Stromal cell of bone marrow (primary cell): Measurements from ENCODE around the gene LYRM2.
A peak's percentile ranks its signal among the peaks of the same experiment; 100 is the strongest.

Source experiments
- DNase-seq: peaks from one replicate; pipeline ENCODE4 v3.0.0-alpha.2; 2012; ENCODE audit warnings: low read depth

LYRM2 gene, protein sequence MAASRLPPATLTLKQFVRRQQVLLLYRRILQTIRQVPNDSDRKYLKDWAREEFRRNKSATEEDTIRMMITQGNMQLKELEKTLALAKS

DNA sequence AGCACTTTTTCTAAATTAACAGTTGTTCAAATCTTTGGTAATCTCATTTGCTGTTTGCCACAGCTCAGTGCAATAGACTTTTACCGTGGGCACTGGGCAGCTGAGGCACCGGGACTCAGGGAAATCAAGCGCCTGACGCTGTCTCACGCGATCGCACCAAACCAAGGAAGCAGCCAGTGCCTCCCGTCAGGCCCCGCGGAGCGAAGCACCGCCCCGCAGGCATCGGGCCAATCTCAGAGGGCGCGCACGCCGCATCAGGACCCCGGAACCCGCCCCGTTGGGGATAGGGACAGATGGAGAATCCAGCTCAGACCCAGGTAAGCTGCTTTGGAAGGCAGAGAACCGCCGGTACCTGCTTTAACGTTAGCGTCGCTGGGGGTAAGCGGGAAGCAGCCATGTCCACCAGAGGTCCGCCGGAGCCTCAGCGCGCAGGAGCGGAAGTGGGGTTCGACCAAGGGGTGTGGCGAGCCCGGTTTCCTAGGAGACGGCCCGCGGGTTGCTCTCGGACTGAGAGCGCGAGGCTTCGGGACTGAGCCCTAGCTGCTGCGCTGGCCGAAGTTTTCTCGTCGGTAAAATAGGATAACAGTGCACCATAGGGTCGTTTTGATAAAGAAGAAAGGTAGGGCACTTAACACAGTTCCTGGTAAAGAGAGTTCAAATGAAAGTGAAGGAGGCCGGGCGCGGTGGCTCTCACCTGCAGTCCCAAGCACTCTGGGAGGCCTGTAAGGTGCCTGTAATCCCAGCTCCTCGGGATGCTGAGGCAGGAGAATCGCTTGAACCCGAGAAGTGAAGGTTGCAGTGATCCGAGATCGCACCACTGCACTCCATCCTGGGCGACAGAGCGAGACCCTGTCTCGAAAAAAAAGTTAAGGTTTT, at the start of gene LYRM2:
Gene LYRM2, minus strand, starts transcription at position 428 of the 876 bp plus-strand sequence. Its CDS starts 31 bp downstream, at position 397.
- DNase-seq, result peak; percentile 91

DNA sequence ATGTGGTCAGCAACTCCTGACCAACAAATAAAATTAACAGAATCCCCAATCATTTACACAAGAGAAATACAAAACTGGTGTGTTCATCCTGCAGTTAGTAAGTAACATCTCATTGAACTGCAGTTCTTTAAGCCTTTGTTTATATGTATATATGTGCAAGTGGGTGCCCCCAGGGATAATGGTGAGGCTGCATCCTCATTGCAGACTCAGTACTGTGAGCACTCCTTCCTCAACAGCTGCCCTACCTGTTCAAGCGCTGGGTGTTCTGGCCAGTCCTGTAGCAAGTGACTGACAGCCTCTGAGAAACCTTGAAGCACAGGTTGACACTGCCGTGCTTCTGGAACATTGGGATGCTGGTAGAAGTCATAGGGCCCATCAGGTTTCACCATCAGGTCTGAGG, 49.8 kb upstream of the LYRM2 start:
- DNase-seq, result no peak

DNA sequence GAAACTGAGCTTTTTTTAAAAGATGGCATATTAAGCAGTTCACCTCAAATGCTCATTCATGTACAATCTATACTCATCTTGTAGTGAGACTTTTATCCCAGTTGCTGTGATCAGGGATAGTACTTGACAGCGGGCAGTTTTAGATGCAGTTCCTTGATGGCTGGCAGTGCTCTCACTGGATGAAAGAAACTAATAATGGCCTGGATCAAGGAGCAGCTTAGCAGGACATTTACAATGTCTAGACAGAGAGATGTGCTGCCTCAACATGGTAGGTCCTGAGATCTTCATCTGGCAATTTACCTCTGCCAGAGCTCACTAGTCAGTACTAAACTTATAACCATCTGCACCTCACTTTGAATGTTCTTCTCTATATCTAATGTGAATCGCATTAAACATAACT, 46.8 kb upstream of the LYRM2 start:
- no peak for DNase-seq

DNA sequence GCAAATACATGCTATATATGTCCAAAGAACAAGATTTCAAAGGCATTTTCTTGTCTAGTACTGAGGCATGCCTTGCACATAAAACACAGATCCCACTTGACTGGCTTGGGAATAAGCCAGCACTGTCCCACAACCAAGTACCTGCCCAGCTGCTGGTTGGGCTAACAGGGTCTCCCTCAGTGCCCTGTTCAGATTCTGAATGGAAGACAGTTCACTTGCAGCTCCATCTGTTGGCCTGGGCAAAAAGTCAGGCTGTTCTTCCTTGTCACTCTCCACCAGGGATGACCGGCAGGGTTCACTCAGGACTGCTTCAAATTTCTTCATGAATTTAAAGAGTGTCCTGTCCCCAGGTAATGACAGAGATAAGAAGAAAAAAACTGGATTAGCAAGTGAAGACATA, 44.4 kb upstream of the LYRM2 start:
- DNase-seq, result no peak

DNA sequence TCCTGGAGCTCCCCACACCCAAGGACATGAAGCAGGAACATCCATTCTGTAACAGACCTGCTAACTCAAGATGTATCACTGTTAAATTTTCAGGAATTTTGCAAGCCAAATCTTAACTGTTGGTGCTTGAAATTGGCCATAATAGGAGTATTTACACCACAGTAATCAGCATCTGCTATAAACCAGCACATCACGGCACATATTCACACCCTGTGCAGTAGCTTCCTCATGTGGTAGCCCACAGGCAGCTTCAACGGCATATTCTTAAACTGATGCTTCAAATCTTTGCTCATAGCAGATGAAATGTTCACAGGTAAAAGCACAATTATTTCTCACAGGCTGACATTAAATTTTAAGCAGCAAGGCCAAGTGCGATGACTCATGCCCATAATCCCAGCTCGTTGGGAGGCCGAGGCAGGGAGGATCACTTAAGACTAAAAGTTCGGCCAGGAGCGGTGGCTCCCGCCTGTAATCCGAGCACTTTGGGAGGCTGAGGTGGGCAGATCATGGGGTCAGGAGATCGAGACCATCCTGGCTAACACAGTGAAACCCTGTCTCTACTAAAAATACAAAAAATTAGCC, 43.5 kb upstream of the LYRM2 start:
- no peak for DNase-seq

DNA sequence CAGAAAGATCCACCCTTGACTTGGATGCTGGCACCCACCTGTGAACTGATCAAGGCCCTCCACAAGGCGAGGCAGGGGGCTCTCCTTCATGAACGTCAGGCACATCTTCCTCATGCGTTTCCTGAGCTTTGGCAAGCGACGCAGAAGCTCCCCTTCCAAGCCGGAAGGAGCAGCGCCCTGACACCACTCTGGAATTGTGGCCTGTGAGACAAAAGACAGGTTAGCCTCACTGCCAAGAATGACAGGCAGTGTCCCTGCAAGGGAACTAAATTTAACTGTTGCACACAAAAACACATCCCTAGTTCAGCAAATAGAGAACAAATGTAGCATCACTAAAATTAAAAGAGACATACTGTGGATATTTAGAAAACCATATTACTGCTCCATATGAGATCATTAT, 42.0 kb upstream of the LYRM2 start:
- DNase-seq, result no peak

DNA sequence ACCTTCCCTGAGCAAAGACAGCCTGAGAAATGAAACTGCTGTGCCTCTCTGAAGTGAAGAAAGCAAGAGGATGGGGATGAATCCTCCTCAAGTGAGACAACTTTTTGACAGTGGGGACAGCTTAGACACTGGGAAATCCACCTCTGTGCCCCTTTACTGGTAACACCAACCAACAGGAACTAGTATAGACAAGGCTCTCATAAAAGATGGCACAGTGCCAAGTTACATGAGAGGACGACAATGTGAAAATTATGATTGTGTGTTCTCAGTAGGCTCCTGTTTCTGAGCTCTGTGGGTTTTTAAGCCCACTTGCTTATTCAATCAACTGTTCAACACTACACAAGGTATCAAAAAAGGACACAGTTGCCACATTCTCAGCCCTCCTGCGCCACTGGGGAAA, 41.6 kb upstream of the LYRM2 start:
- DNase-seq, result no peak

DNA sequence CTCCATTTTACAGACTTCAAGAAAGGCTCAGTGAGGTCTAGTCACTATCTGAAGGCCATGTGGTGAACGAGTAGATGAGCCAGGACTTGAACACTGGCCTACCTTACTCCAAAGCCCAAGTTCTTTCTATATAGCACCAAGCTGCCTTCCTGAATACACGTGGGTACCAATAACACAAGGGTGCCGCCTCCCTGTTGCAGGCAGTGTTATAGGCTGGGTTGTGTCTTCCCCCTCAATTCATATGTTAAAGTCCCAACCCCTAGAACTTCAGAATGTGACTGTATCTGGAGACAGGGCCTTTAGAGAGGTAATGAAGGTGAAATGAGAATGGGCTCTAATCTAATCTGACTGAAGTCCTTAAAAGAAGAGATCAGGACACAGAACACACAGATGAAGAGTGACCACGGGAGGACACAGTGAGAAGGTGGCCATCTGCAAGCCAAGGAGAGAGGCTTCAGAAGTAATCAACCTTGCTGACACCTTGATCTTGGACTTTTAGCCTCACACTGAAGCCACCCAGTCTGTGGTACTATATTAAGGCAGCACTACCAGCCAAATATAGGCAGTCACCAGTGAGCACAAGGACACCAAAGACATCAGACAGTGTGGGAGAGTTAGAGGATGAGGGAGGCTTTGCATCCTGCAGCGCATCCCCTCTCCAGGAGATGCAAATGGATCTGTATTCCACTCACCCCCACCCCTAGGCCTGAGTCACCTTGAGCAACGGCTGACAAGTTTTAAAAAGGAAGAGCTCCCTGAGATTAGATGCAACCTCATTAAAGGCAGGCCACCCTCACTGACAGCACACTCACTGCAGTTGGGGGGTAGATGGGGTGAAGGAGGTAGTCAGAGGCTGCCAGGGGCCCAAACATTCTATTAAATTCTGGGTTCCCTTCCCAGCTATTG, 40.9 kb upstream of the LYRM2 start:
- no peak for DNase-seq

DNA sequence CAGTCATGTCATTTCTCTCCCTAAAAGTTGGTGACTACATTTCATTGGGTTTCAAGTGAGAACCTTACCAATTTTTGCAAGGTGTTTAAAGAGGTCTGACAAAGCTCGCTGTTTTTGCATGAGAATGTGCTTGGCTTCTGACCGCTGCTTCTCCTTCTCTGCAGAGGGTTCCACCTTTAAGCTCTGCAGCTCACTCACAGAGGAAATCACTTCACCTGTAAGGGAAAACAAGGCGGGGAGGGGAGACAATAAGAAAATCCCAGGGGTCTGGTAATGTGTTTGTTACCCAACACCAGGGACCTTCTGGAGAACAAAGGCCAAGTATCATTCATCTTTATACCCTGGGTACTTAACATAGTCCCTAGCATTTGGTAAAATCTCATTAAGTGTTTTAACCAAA, 40.0 kb upstream of the LYRM2 start:
- no peak for DNase-seq

DNA sequence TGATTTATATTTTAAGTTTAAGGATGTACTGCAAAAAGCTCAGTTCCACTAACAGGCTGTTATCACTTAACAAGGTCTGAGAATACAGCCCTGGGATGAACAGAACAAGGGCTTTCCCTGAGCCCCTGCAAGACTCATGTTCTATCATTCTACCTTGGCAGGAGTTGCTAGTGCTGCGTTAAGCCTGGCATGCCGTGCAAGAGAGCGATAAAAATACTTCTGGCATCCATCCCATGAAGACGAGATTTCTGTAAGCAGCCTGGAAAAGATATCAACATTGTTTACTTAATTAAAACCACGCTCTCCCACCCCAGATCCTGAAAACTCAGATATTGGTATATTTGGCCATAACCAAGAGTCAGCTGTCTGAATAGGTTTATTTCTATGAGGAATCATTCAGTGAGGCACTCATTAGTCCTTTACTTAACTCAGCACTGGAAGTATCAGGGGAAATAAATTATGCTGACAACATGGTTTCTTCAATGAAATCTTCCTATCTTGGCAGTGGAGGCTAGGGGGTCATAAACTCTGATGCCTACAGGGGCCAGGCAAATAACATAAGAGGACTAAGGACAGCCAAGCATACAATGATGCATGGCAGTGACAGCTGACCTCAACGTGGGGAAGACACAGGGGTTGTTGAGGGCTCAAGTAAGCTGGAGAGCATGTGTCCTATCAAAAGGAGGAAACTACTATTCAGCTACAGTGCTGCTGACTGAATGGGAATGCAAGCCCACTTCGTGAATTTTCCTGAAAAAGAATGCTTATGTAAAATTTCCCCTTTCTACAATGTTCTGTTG, 37.6 kb upstream of the LYRM2 start:
- no peak for DNase-seq

DNA sequence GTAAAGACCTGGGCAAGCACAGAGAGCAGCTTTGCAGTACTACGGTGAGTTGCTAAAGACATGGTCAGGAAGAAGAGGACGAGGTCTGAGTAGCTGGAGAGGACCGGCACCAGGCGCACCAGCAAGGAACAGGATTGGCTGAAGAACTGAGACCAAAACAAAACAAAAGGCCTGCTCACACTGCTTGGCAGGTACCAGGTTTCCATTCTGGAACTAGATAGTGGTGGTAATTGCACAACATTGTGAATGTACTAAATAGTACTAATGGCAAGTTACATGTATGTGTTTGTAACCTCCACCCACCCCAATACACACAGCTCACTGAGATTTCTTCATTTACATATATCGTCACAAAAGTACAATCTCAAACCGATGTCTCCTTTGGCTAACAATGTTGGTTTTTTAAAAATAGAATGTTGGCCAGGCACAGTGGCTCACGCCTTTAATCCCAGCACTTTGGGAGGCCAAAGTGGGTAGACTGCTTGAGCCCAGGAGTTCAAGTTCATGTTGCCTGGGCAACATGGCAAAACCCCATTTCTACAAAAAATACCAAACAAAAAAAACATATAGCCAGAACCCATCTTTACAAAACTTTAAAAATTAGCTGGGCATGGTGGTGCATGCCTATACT, 32.5 kb upstream of the LYRM2 start:
- DNase-seq, result no peak

DNA sequence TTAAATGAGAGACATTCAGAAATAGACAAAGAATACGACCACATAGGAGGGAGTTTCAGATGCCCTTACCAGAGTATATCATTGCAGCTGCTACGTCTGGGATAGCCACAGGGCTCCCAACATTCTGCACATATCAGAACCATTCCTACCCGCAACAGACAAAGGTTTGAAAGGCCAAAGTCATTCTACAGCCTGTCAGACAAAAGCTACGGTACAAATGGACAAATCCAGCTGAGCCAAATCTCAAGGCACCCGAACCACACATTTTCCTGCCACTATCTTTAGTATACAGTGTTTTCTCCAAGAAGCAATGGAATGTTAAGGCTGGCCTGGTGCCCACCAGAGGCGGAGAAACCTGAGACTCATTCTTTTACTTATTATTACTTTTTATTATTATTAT, 30.5 kb upstream of the LYRM2 start:
- DNase-seq, result no peak

DNA sequence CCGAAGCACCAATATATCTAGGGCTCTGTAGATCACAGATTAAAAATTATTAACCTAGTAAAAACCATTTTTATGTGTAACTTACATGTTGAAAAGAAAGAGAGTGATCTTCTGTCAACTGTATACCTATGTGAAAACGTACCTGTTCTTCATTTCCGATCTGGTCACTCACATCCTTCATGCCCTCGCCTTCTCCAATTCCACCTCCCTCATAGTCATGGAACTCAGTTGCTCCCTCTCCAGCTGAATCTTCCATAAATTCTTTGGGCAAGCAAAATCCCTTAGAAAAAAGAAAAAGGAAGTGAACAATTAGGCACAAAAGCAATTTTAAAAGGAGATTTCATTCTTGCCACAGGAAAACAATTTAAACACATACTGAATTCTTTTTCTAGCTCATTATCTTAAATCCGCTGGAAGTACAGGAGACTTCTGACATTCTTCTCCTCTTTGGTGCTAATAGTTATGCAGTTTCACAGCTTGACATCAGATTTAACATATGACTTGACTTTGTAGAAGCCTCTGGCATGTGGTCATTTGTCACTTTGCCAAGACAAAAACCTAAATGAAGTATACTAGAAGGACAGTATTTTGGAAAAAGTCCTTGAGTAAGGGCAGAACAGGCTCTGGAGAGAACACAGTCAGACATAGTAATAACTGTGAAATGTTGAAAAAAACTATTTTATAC, 29.5 kb upstream of the LYRM2 start:
- DNase-seq, result no peak

DNA sequence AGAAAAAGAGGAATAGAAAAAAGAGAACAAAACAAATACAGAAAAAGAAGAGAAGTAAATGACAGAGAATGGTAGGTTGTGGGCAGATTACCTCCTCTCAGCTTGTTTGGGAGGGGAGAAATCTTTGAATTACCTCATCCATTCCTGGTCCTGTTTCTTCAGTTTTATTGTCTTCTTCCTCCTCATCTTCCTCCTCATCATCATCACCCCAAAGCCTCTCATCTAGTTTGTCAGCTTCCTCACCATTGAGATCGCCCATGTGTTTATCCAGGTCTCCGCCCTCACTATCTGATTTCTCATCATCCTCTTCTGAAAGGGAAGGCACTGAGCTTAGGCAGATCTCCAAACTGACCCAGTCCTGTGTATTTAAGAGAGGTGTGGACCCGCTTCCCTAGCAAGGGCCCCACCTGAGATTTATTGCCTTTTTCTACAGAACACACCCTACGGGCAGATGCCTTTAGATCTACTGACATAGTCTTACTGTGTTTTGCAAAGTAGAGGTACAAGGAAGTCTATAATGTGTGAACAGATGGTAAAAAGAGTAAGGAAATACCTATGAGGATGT, 24.2 kb upstream of the LYRM2 start:
- DNase-seq, result no peak

DNA sequence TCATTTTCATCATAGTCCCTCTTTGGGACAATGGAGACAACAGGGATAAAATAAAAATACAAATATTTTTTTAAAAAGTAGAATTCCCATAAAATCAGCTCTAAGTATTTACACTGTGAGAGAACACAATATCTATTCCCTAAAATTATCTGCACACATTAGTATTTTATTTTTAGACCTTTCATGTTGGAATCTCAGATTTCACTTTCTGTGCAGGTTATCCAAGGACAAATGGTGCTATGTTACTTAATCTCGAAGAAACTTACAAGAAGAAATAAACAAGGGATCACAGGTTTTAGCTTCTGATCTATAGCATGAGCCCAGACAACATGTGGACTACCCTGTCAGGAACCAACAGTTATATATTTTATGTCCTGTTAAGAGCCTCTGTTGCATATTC, 23.0 kb upstream of the LYRM2 start:
- no peak for DNase-seq

DNA sequence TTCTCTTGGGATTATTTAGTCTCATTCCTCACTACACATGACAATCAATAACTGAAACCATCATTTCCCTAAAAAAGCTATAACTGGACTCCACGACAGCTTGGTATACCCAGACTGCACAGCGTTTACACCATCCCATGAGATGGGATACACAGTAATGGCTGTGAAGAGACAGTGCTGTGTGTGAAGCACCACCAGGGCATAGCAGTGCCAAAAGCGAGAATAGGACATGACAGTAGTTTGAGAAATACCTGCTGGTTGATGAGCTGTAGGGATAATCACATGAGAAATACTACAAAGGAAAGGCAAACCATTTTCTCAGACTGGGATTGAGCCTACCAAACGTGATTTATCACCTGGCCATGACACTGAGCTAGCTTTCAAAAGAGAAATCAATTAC, 22.4 kb upstream of the LYRM2 start:
- no peak for DNase-seq

DNA sequence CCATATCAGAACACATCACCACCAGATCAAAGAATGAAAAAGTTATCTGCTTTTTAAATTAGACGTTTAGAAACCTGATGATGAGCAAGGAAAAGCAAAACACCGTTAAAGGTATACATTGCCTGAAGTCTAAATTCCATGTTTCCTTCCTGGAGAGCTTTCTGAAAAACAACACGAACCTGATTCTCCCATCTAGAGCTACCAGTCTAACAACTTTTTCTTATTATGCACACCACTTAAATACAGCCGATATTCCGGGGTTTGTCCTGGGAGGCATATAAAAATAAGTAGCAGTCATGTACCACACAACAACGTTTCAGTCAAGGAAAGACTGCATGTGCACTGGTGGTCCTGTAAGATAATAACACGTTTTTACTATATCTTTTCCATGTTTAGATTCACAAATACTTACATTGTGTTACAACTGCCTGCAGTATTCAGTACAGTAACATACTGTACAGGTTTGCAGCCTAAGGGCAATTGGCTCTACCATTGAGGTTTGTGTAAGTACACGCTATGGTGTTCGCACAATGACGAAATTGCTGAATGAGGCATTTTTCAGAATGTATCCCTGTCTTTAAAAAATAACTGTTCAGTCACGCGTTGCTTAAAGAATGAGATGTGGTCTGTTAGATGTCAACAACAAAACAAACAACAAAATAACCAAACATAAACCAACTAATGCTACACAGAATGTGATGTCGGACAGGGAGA, 19.1 kb upstream of the LYRM2 start:
- DNase-seq, result no peak

DNA sequence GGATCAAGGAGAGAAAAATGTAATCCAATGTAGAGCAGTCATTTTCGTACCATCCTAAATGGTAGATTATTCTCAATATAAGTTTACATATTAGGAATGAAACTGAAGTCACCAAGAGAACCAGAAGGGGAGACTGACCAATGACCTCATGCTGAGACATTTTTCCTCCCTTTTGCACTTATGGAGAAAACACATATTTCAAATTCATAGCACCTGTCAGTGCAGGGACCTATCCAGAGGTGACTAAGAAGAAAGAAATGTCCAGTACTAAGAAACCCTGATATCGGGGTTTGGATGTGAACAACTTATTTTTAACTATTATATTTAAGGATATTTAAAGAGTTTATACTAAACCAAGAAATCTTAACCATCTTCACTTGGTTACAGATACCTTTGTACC, 16.6 kb upstream of the LYRM2 start:
- no peak for DNase-seq

DNA sequence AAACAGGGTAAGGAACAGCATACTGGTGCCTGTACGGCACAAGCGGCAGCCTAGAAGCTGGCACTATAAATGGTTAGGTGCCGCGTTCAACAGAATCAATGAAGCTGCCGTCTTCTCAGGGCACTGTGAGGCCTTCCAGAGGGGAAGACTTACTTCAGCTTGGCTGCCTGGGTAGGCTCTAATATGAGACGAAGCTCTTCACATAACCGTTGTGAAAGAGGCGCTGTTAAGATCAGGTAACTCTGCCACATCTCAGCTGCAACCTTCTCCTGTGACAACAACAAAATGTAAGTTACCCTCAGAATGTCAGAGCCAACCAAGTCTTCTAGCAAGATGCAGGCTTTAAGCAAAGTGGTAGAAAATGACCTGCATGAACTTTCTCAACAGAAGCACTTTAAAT, 12.0 kb upstream of the LYRM2 start:
- no peak for DNase-seq

DNA sequence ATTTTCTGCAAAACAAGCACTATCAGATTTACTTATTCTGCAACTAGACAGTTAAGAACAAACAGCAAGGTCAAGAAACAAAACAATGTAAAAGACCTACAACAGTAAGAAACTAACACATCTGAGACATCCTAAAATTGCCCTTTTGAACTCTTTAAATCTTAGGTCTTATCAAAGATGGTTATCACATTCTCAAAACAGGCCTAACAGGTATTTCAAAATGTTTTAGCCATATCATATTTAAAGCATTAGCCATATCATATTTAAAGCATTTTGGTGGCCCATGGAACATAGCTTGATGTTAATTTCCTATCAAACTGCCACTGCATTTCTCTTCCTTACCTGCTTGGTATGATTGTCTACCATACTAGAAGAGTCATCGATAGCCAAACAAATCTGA, 11.1 kb upstream of the LYRM2 start:
- DNase-seq, result no peak
